Stimulated activated CD8-positive, alpha-beta memory T cell treated with anti-CD3 and anti-CD28 coated beads, Interleukin-15, amount 100 ng/mL, for 4 hours (primary cell): Measurements from ENCODE around the gene GAS2.

ENCODE experiments used
- DNase-seq, 2 donors: peaks; one replicate each; pipeline ENCODE4 v3.0.0-alpha.2; 2020; ENCODE audit warnings: low read depth in 2 of 2

GAS2 gene

DNA sequence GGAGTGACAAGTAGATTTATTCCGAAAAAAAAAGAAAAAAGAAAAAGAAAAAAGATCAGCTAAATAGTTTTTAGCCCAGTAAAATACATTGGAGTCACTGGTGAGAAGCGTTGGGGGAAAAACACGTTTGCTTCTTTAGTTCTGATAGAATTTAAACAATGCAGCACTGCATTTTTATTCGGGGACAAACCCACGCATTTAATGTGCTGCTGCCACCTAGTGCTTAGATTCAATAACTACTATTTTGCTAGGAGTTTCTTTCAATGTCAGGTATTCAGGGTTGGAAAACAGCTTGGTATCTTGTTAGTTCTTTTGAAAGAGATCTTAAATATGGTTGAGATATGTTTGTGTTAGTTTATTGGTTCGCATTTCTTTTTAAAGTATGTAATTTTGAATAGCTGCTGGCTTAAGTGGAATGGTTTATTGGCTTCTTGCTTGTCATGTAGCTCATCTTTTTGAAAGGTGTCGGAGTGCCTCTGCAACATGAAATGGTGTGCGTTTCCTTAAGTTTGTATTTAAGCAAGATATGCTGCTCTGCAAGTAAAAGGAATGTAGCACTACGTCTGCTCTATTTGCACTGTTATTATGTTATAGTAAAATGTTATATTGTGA, 121.2 kb downstream of the GAS2 start:
- DNase-seq: no peak

- DNase-seq: no peak
Measured at GRCh38 chr11:22792497-22792896, 126.1 kb downstream of the GAS2 start.

DNA sequence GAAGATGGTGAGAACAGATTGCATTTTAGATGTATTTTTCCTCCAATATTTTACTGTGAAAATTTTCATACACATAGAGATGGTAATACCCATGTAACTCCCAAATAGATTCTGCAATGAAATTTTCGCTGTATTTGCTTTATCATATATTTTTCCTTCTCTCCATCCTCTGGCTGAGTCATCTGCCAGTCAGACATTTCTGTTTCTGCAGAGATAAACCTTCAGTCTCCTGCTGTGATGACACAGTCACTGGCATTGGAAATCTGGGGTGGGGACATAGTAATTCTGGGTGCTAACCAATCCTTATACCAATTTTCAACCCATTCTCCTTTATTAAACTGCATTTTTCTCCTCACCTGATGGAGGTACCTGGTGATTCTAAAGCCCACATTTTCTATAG, 129.5 kb downstream of the GAS2 start:
- DNase-seq: no peak

- no peak for DNase-seq
Measured at GRCh38 chr11:22797047-22797446, 130.6 kb downstream of the GAS2 start.

- DNase-seq: no peak
Measured at GRCh38 chr11:22798901-22799300, 132.5 kb downstream of the GAS2 start.

- no peak for DNase-seq
Measured at GRCh38 chr11:22800482-22800881, 134.1 kb downstream of the GAS2 start.

DNA sequence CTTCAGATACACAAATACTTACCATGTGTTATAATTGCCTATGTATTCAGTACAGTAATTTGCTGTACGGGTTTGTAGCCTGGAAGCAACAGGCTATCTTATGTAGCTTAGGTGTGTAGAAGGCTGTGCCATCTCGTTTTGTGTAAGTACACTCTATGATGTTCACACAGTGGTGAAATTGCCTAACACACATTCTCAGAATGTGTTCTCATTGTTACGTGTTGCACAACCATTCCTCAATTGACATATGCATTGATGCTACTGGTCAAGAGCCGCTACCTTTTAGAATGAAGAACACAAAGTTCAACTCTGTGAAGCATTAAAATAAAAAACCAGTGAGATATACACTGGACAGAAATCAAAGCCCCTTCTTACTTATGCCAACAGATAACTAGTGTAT, 136.4 kb downstream of the GAS2 start:
- no peak for DNase-seq

GRCh38 chr11:22807391-22807790, 141.0 kb downstream of the GAS2 start:
- DNase-seq: no peak

- no peak for DNase-seq
Measured at GRCh38 chr11:22807855-22808570, 141.6 kb downstream of the GAS2 start.

- DNase-seq: no peak
Measured at GRCh38 chr11:22808571-22809197, 142.3 kb downstream of the GAS2 start.

- DNase-seq: no peak
Measured at GRCh38 chr11:22809893-22810292, 143.5 kb downstream of the GAS2 start.

DNA sequence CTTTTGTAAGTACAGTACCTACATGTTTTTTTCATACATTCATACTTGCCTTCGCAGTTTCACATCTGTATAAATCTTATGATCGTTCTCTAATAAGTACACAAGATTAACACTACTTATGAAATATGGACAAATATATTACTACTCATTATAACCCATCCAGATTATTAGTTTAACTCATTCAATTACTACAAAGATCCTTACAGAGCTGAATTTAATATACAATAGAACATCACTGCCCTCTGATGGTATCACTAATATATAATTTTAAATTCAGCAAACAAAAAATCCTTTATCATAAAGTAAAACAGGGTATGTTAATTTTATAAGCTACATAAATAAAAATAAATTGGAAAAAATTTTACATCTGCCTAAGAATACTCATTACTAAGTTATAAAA, 155.8 kb downstream of the GAS2 start:
- no peak for DNase-seq

GRCh38 chr11:22828373-22828772, 162.0 kb downstream of the GAS2 start:
- DNase-seq: no peak

DNA sequence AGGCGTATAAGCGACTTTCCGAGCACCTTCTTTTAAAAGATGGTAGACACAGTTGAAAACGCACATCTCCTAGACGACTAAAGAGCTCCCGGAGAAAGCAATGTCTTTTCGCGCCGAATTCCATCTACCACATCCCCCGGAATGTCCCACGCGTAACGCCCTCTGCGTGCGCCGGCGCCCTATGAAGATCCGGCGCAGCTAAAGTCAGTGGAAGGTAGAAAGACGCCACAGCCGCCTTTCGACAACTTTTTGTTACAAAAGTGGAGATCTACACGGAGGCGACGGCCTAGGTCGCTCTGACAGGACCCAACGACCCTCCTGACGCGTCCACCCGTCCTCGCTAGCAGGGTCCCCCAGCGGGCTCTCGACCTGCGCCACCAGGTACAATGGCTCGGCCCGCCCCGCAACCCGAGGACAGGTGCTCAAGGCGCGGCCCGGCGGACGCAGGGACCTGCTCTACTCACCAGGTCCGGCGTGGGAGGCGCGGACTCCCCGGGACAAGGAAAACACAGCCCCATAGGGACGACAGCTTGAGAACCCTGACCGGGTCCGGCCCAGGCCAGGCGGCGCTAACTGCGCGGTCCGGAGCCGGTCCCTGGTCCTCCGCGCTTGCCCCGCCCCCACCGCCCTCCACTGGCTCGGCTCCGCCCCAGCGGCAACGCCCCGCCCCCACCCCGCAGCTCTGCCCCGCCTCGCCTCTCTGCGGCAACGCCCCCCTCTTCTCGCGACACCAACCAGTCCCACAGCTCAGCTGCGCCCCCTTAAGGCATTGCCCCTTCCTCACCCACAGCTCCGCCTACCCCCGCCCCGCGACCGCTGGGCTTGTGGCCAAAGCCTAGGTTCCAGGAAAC, 163.0 kb downstream of the GAS2 start, which contains the start of gene SVIP:
TSS of gene SVIP (minus strand) at position 571 of the 851 bp plus-strand sequence. CDS start at position 518, 53 bp downstream.
- peak; percentile 77 to 80 for DNase-seq

GRCh38 chr11:22830082-22830414, 163.6 kb downstream of the GAS2 start:
- no peak for DNase-seq

- no peak for DNase-seq
Measured at GRCh38 chr11:22832315-22833015, 166.1 kb downstream of the GAS2 start.

GRCh38 chr11:22846726-22847125, 180.3 kb downstream of the GAS2 start:
- no peak for DNase-seq

- DNase-seq: no peak
Measured at GRCh38 chr11:22851477-22851876, 185.1 kb downstream of the GAS2 start.

GRCh38 chr11:22859756-22860155, 193.3 kb downstream of the GAS2 start:
- DNase-seq: no peak

GRCh38 chr11:22860241-22860640, 193.8 kb downstream of the GAS2 start, which contains the start of gene CCDC179:
Gene CCDC179, minus strand, starts transcription at chr11:22860474. Its CDS starts 53 bp downstream, at chr11:22860421.
- no peak for DNase-seq
